Activated naive CD4-positive, alpha-beta T cell treated with anti-CD3 and anti-CD28 coated beads, Interleukin-2, amount 10 ng/mL, durations not matched to agents 7 days and 5 days (primary cell): ENCODE results near the gene GABRQ.
"Not testable (repeated sequence)": the region's sequence is repeated elsewhere in the genome, so short reads cannot be mapped to it uniquely, and the experiment has no call there.

Experiments
- CTCF ChIA-PET: fragments of 350-600 bp; sonication (Branson Sonifier 250); formaldehyde crosslinking; loops from one replicate; lab custom pipeline; 2021; ENCODE audit warnings: antibody characterized with exemption; lab: Charles Lee
- DNase-seq: peaks from one replicate; pipeline ENCODE4 v3.0.0-alpha.2; 2020
- H3K27ac Mint-ChIP-seq: one replicate; pipeline ENCODE4 v1.8.0; 2021; ENCODE audit warnings: mild to moderate bottlenecking, moderate library complexity, mixed read lengths
- H3K27me3 Mint-ChIP-seq: one replicate; pipeline ENCODE4 v1.8.0; 2021; ENCODE audit warnings: mild to moderate bottlenecking, mixed read lengths
- H3K36me3 Mint-ChIP-seq: one replicate; pipeline ENCODE4 v1.8.0; 2021; ENCODE audit warnings: mixed read lengths
- H3K4me1 Mint-ChIP-seq: one replicate; pipeline ENCODE4 v1.8.0; 2021; ENCODE audit warnings: mixed read lengths
- H3K4me3 Mint-ChIP-seq: one replicate; pipeline ENCODE4 v1.8.0; 2021; ENCODE audit warnings: mild to moderate bottlenecking, moderate library complexity, mixed read lengths
- H3K9me3 Mint-ChIP-seq: one replicate; pipeline ENCODE4 v1.8.0; 2021; ENCODE audit warnings: mixed read lengths

GABRQ gene

GRCh38 chrX:152700390-152700789, 62.7 kb downstream of the GABRQ start:
- DNase-seq, H3K4me1 Mint-ChIP-seq, H3K9me3 Mint-ChIP-seq, H3K27ac Mint-ChIP-seq, H3K36me3 Mint-ChIP-seq, H3K4me3 Mint-ChIP-seq, CTCF ChIA-PET, H3K27me3 Mint-ChIP-seq: not testable (repeated sequence)

GRCh38 chrX:152706500-152706899, 68.8 kb downstream of the GABRQ start:
- DNase-seq, H3K27ac Mint-ChIP-seq, H3K4me1 Mint-ChIP-seq, CTCF ChIA-PET, H3K9me3 Mint-ChIP-seq, H3K4me3 Mint-ChIP-seq, H3K27me3 Mint-ChIP-seq, H3K36me3 Mint-ChIP-seq: not testable (repeated sequence)
